Activated CD8-positive, alpha-beta T cell treated with anti-CD3 and anti-CD28 coated beads, Interleukin-2, amount 10 ng/mL, durations not matched to agents 7 days and 5 days (primary cell): Measurements from ENCODE around the gene KCNMA1. TPM values are rescaled to one million over a fixed set of nuclear protein-coding genes. Genes with fewer than 3 reads are reported as not detected.

Source experiments
- ATAC-seq: fragments of 150-1000 bp; cut with Tn5 transposase; one replicate; pipeline ENCODE4 v1.10.0; 2021; ENCODE audit warnings: moderate library complexity
- CTCF ChIA-PET: fragments of 350-600 bp; sonication (Branson Sonifier 250); formaldehyde crosslinking; loops from one replicate; lab custom pipeline; 2021; ENCODE audit warnings: antibody characterized with exemption; lab: Charles Lee
- POLR2A ChIA-PET: fragments of 350-600 bp; sonication (Branson Sonifier 250); formaldehyde crosslinking; loops from one replicate; lab custom pipeline; 2021; ENCODE audit warnings: antibody characterized with exemption; lab: Charles Lee
- DNase-seq: peaks from one replicate; pipeline ENCODE4 v3.0.0-alpha.2; 2020
- H3K27ac Mint-ChIP-seq: one replicate; pipeline ENCODE4 v1.8.0; 2021; ENCODE audit warnings: mild to moderate bottlenecking, mixed read lengths
- H3K27me3 Mint-ChIP-seq: one replicate; pipeline ENCODE4 v1.8.0; 2021; ENCODE audit warnings: low read depth, mixed read lengths
- H3K36me3 Mint-ChIP-seq: one replicate; pipeline ENCODE4 v1.8.0; 2021; ENCODE audit warnings: low read depth, mixed read lengths
- H3K4me1 Mint-ChIP-seq: one replicate; pipeline ENCODE4 v1.8.0; 2021; ENCODE audit warnings: low read depth, mixed read lengths
- H3K4me3 Mint-ChIP-seq: one replicate; pipeline ENCODE4 v1.8.0; 2021; ENCODE audit warnings: mild to moderate bottlenecking, mixed read lengths
- H3K9me3 Mint-ChIP-seq: one replicate; pipeline ENCODE4 v1.8.0; 2022; ENCODE audit warnings: mixed read lengths; ENCODE audit not compliant: insufficient read depth
- total RNA-seq, 2 experiments: library from RNA; stranded (reverse); gene quantifications; one replicate each; pipeline ENCODE4 v1.2.3, GENCODE V29; 2021

Gene KCNMA1
- total RNA-seq, 2 experiments from 2014 or later, result 0.16 TPM

DNA sequence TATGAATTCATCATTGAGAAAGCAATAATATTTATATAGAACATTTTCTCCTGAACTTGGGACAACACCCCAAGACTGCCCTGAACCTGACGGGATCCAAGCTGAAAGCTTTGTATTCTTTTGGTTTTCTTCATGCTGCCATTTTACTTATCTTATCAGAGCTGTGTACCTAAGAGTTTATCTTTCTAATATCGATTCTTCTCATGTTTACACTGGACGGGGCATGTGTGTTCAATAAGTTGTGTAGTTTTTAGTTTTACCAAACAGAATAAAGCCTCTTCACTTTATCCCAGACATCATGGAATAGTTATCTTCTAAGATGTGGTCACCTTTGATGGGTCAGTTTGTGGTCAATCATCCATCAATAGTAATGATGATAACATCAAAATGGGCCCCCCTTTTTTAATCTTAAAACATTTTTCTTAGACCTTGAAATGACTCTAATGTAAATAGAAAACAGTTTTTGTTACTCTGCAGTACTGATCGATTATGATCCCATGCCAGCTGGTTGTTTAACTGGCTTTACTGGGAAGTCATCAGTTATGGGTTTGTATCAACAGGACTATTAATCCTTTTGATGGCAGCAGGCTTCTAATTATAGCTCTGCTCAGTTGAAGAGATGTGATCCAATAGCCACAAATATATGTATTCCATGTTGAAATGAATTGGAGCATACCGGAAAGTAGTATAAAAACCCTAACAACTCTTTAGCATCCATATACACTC lies 446.1 kb downstream of the KCNMA1 start:
- CTCF ChIA-PET, result interaction anchor here (1.5 kb wide), 1 partner anchor 26 kb away, joined by 3 read pairs; no protein-coding TSS in a partner anchor
- no peak overlapping the region for H3K27ac Mint-ChIP-seq
- ATAC-seq (no peak), DNase-seq (no peak)
- no peak overlapping the region for H3K4me3 Mint-ChIP-seq
- no peaks in the 10 kb centered on the region for H3K4me1 Mint-ChIP-seq
- POLR2A ChIA-PET, result no interaction called here
- H3K27me3 Mint-ChIP-seq, result peaks cover 17% of the 10 kb centered on the region
- H3K9me3 Mint-ChIP-seq, result no peaks in the 10 kb centered on the region
- no peaks in the 10 kb centered on the region for H3K36me3 Mint-ChIP-seq

GRCh38 chr10:77190291-77190690 lies 447.3 kb downstream of the KCNMA1 start:
- ChIA-PET POLR2A (no interaction called here), CTCF (no interaction called here)
- no peaks in the 10 kb centered on the region for H3K9me3 Mint-ChIP-seq
- ATAC-seq (no peak), DNase-seq (no peak)
- H3K27me3 Mint-ChIP-seq, result peaks cover 17% of the 10 kb centered on the region
- no peak overlapping the region for H3K4me3 Mint-ChIP-seq
- no peaks in the 10 kb centered on the region for H3K4me1 Mint-ChIP-seq
- no peak overlapping the region for H3K27ac Mint-ChIP-seq
- H3K36me3 Mint-ChIP-seq, result no peaks in the 10 kb centered on the region

DNA sequence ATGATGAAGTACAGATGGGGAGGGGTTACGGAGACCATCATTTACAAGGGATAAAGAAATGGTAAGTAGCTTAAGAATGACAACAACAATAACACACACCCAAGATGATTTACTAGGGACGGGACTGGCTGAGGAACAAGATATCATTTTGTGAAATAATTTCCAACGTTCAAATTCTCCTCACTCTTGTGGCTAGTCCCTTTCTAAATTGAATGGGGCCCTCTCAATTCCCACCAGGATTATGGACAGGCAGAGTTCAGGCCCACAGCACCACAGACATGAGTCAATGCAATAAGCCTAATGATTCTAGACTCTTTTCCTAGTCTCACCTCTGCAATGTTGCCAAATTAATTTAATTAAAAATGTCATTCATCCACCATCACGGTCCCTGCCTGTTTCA lies 448.1 kb downstream of the KCNMA1 start:
- H3K9me3 Mint-ChIP-seq, result no peaks in the 10 kb centered on the region
- POLR2A ChIA-PET, result no interaction called here
- H3K27me3 Mint-ChIP-seq, result peaks cover 20% of the 10 kb centered on the region
- no peaks in the 10 kb centered on the region for H3K4me1 Mint-ChIP-seq
- CTCF ChIA-PET, result no interaction called here
- H3K36me3 Mint-ChIP-seq, result no peaks in the 10 kb centered on the region
- H3K4me3 Mint-ChIP-seq, result no peak overlapping the region
- ATAC-seq (no peak), DNase-seq (no peak)
- H3K27ac Mint-ChIP-seq, result no peak overlapping the region

- Mint-ChIP-seq H3K36me3 (no peaks in the 10 kb centered on the region), H3K27me3 (peaks cover 21% of the 10 kb centered on the region), H3K4me3 (no peak overlapping the region), H3K4me1 (no peaks in the 10 kb centered on the region), H3K9me3 (no peaks in the 10 kb centered on the region), H3K27ac (no peak overlapping the region)
- POLR2A ChIA-PET, result no interaction called here
- no peak for ATAC-seq
- no peak for DNase-seq
- CTCF ChIA-PET, result no interaction called here
These were observed 448.5 kb downstream of the KCNMA1 start for GRCh38 chr10:77189075-77189474.

DNA sequence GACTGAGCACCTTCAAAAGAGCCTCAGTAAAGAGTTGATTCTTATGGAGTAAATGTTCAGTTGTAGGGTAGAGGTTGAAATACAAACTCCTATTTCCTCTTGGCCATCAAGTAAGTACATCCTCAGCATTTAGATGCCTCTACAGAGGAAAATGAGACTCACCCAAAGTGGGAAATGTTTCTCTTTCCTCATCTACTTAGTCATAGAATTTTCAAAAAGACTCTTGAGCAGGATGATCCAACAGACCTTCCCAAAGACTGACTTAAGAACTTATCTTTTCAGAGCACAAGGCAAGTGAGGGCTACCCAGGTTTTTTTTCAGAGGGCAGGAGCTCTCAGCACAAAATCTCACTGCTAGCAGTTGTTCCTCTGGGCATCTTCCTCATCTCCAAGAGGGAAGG lies 449.1 kb downstream of the KCNMA1 start:
- no peaks in the 10 kb centered on the region for H3K36me3 Mint-ChIP-seq
- ChIA-PET CTCF (interaction anchor here (1.8 kb wide), 1 partner anchor 14 kb away, joined by 8 read pairs; no protein-coding TSS in a partner anchor), POLR2A (no interaction called here)

GRCh38 chr10:77188000-77188395 lies 449.6 kb downstream of the KCNMA1 start:
- CTCF ChIA-PET, result interaction anchor here (1.8 kb wide), 1 partner anchor 14 kb away, joined by 8 read pairs; no protein-coding TSS in a partner anchor
- H3K9me3 Mint-ChIP-seq, result no peaks in the 10 kb centered on the region
- DNase-seq, result no peak

More for the DNA sequence above, 449.1 kb downstream of the KCNMA1 start:
- ATAC-seq (no peak), DNase-seq (no peak)
- Mint-ChIP-seq H3K4me1 (no peaks in the 10 kb centered on the region), H3K4me3 (no peak overlapping the region), H3K27me3 (peaks cover 21% of the 10 kb centered on the region), H3K9me3 (no peaks in the 10 kb centered on the region), H3K27ac (no peak overlapping the region)

DNA sequence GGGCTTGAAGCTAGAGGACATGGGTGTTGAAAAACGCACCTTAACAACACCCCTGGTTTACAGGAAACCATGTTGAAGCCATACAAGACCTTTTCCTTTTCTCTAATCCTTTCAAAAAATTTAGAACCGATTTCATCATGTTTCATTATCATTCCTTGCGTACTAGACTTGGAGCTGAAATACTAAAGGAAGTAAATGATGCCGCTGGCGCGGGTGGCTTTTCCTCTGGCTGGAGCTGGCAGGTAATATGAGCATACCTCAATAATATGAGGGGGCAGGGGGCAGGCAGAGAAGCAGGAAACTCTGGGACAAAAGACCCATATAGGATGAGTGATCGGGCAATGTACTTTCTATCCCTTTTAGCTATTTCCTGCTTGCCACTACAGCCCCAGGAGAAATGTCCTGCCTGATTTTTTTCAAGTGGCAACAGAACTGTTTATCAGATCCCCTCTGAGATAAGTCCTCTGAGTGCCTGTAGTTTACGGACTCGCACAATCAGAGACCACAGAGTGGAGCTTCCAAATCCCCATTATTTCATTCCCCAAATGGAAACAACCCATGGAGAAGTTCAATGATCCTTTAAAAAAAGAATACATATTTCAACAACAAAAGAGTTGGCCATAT lies 450.1 kb downstream of the KCNMA1 start:
- POLR2A ChIA-PET, result no interaction called here
- Mint-ChIP-seq H3K4me3 (no peak overlapping the region), H3K36me3 (no peaks in the 10 kb centered on the region), H3K4me1 (no peaks in the 10 kb centered on the region), H3K27ac (no peak overlapping the region), H3K9me3 (no peaks in the 10 kb centered on the region), H3K27me3 (peaks cover 18% of the 10 kb centered on the region)
- no peak for DNase-seq
- no peak for ATAC-seq
- CTCF ChIA-PET, result interaction anchor here (1.8 kb wide), 1 partner anchor 13 kb away, joined by 8 read pairs; no protein-coding TSS in a partner anchor

More at GRCh38 chr10:77188000-77188395, 449.6 kb downstream of the KCNMA1 start:
- no peaks in the 10 kb centered on the region for H3K36me3 Mint-ChIP-seq
- H3K4me1 Mint-ChIP-seq, result no peaks in the 10 kb centered on the region
- no peak for ATAC-seq
- no peak overlapping the region for H3K27ac Mint-ChIP-seq
- H3K4me3 Mint-ChIP-seq, result no peak overlapping the region
- H3K27me3 Mint-ChIP-seq, result peaks cover 20% of the 10 kb centered on the region
- POLR2A ChIA-PET, result no interaction called here

- Mint-ChIP-seq H3K4me1 (no peaks in the 10 kb centered on the region), H3K9me3 (no peaks in the 10 kb centered on the region), H3K27me3 (peaks cover 14% of the 10 kb centered on the region), H3K27ac (no peak overlapping the region), H3K4me3 (no peak overlapping the region), H3K36me3 (no peaks in the 10 kb centered on the region)
- ChIA-PET POLR2A (no interaction called here), CTCF (interaction anchor here (1.8 kb wide), 1 partner anchor 13 kb away, joined by 8 read pairs; no protein-coding TSS in a partner anchor)
- ATAC-seq (no peak), DNase-seq (no peak)
These were observed 450.7 kb downstream of the KCNMA1 start for GRCh38 chr10:77186936-77187335.

DNA sequence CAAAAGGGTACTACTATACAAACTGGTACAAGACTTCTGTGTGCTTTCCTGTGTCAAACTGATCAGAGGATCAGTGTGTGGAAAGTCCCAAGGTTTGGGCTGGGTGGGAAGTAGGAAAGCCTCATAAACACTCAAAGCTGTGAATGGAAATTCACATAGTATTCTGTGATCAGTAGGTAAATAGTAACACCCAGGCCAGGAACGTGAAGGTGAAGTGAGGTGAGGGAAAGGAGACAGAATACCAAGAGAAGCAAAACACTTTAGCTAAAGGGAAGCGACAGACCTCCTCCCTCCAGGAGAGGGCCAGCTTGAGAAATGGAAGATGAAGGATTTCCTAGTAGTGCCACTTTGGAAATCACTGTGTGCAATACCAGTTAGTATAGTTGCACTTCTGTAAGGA lies 451.9 kb downstream of the KCNMA1 start:
- no peaks in the 10 kb centered on the region for H3K4me1 Mint-ChIP-seq
- ATAC-seq (no peak), DNase-seq (no peak)
- ChIA-PET POLR2A (no interaction called here), CTCF (no interaction called here)
- H3K27ac Mint-ChIP-seq, result no peak overlapping the region
- H3K4me3 Mint-ChIP-seq, result no peak overlapping the region
- peaks cover 11% of the 10 kb centered on the region for H3K27me3 Mint-ChIP-seq
- no peaks in the 10 kb centered on the region for H3K9me3 Mint-ChIP-seq
- no peaks in the 10 kb centered on the region for H3K36me3 Mint-ChIP-seq

DNA sequence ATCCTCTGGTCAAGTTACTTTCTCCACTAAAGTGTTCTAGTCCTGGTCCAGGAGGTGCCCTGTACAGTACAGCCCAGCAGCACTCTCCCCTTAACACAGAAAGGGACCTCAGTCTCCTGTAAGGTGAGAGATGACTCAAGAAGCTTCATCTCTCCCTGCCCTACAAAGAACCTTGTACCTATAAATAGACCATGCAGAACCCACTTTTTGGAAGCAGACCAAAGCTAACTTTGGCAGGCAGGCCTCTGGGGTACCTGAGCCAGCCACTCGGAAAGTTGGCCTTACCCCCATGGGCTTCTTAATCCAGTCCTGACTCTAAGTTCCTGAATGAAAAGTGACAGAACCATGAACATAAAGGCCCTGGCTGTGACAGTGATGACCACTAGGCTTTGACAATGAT lies 454.8 kb downstream of the KCNMA1 start:
- no peak for ATAC-seq
- H3K4me1 Mint-ChIP-seq, result no peaks in the 10 kb centered on the region
- DNase-seq, result no peak
- ChIA-PET CTCF (interaction anchor here (1.6 kb wide), 1 partner anchor 529 kb away, joined by 4 read pairs; no protein-coding TSS in a partner anchor), POLR2A (no interaction called here)
- no peaks in the 10 kb centered on the region for H3K9me3 Mint-ChIP-seq
- no peaks in the 10 kb centered on the region for H3K36me3 Mint-ChIP-seq
- H3K4me3 Mint-ChIP-seq, result no peak overlapping the region
- H3K27ac Mint-ChIP-seq, result no peak overlapping the region
- H3K27me3 Mint-ChIP-seq, result peaks cover 9% of the 10 kb centered on the region

GRCh38 chr10:77180794-77181193 lies 456.8 kb downstream of the KCNMA1 start:
- Mint-ChIP-seq H3K36me3 (no peaks in the 10 kb centered on the region), H3K27me3 (peaks cover 4% of the 10 kb centered on the region), H3K4me1 (no peaks in the 10 kb centered on the region), H3K4me3 (no peak overlapping the region), H3K27ac (no peak overlapping the region), H3K9me3 (no peaks in the 10 kb centered on the region)
- DNase-seq (no peak), ATAC-seq (no peak)
- ChIA-PET POLR2A (no interaction called here), CTCF (interaction anchor here (1.4 kb wide), 1 partner anchor 15 kb away, joined by 4 read pairs; no protein-coding TSS in a partner anchor)

GRCh38 chr10:77180104-77180503 lies 457.5 kb downstream of the KCNMA1 start:
- ChIA-PET POLR2A (no interaction called here), CTCF (no interaction called here)
- Mint-ChIP-seq H3K4me3 (no peak overlapping the region), H3K27ac (no peak overlapping the region), H3K27me3 (peaks cover 4% of the 10 kb centered on the region), H3K9me3 (no peaks in the 10 kb centered on the region), H3K4me1 (no peaks in the 10 kb centered on the region), H3K36me3 (no peaks in the 10 kb centered on the region)
- DNase-seq (no peak), ATAC-seq (no peak)
